ENCODE measurements around the gene AFMID. TPM values are rescaled to one million over a fixed set of nuclear protein-coding genes. Genes with fewer than 3 reads are reported as not detected.

AFMID gene
- total RNA-seq, 1 donor from 2014 or later: 27.7 TPM

DNA sequence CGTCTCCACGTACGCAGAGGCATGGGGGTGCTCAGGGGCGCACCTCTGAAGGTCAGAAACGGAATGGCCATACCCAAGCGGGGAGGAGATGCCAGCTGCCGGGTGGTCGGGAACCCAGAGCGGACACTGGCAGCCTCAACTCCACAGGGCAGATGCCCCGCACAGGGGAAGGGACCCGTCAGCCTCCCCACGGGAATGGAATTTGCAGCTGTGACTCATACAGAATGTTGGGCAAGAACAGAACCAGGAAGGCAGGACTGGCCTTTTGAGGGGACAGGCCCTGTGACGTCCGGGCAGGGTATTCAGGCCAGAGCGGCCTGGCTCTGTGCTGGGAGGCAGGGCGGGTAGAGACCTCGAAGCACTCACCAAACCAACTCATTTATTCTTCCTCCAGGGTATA lies 7.8 kb upstream of the AFMID start:
- no peaks in the 10 kb centered on the region for H3K27me3 Mint-ChIP-seq (ENCODE audit: insufficient read depth)
- H3K9me3 Mint-ChIP-seq: no peaks in the 10 kb centered on the region
- H3K4me3 Mint-ChIP-seq: no peak overlapping the region
- H3K27ac Mint-ChIP-seq: peak overlapping the region; percentile 7
- peaks cover 55% of the 10 kb centered on the region for H3K4me1 Mint-ChIP-seq (ENCODE audit: low read depth)
- DNase-seq (ENCODE audit: low spot score): no peak
- peaks cover 23% of the 10 kb centered on the region for H3K36me3 Mint-ChIP-seq (ENCODE audit: low read depth)
- intact Hi-C loops (cut with micrococcal nuclease): no loop called here

DNA sequence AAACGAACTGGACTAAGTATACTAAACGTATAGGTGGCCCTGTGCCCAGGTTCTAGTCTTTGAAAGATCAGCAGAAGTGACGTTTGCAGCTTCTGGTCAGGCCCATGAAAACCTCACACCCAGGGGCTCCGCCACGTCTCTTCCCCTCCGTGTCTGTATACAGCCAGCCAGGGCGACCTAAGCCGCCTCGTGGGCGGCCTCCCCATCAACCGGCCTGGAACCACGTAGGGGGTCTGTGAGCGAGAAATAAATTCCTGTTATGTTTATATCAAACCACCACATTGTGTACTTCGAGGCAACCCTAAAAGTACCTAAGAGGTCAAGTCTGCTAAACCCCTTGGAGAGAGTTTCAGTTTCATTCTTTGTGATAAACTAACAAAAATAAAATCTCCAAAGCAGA lies 7.1 kb upstream of the AFMID start:
- no peak for DNase-seq (ENCODE audit: low spot score)
- Mint-ChIP-seq H3K27ac (peak overlapping the region; percentile 59), H3K9me3 (no peaks in the 10 kb centered on the region), H3K4me1 (ENCODE audit: low read depth) (peaks cover 62% of the 10 kb centered on the region), H3K27me3 (ENCODE audit: insufficient read depth) (no peaks in the 10 kb centered on the region), H3K36me3 (ENCODE audit: low read depth) (peaks cover 28% of the 10 kb centered on the region), H3K4me3 (peak overlapping the region; percentile 44)
- intact Hi-C loops (cut with micrococcal nuclease): no loop called here

DNA sequence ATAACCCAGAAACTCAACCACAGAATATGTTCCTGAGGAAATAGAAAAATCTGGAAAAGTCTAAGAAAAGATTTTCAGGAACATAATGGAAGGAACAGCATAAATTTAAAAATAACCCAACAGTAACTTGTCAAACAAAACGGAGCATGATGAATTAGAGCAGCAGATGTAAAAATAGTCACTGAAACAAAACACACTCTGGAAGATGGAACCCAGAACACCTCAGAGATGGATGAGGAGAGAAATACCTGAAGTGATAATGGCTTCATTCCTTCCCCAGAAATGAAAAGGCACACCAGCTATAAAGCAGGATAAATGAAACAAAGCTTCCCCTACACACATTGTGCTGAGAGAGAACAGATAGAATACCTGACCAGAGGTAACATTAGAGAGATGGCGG lies 6.7 kb upstream of the AFMID start:
- H3K4me1 Mint-ChIP-seq (ENCODE audit: low read depth): peaks cover 62% of the 10 kb centered on the region
- intact Hi-C loops (cut with micrococcal nuclease): no loop called here
- peak overlapping the region; percentile 59 for H3K27ac Mint-ChIP-seq
- no peak for DNase-seq (ENCODE audit: low spot score)
- peak overlapping the region; percentile 44 for H3K4me3 Mint-ChIP-seq
- no peaks in the 10 kb centered on the region for H3K27me3 Mint-ChIP-seq (ENCODE audit: insufficient read depth)
- peaks cover 28% of the 10 kb centered on the region for H3K36me3 Mint-ChIP-seq (ENCODE audit: low read depth)
- no peaks in the 10 kb centered on the region for H3K9me3 Mint-ChIP-seq

GRCh38 chr17:78182504-78182903 lies 4.7 kb upstream of the AFMID start:
- intact Hi-C loops (cut with micrococcal nuclease): no loop called here
- Mint-ChIP-seq H3K36me3 (ENCODE audit: low read depth) (peaks cover 29% of the 10 kb centered on the region), H3K4me1 (ENCODE audit: low read depth) (peaks cover 60% of the 10 kb centered on the region)

DNA sequence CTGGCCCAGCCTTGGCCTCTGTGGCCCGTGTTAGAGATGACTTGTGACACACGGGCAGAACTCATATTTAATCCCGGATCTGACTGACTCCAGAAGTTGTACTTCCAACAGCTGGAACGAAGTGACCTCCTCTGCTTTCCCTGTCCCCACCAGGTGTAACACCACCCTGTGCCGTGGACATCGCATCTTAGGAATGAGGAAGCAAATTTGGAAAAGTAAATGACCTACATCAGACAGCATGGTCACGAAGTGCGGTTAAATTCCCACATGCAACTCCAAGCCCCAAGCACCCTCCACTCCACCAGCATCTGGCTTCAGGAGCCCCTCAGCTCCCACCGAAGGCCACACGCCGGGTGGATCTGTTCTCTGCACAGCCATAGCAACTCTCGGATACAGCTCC lies 3.2 kb upstream of the AFMID start:
- H3K27ac Mint-ChIP-seq: no peak overlapping the region
- H3K4me1 Mint-ChIP-seq (ENCODE audit: low read depth): peaks cover 66% of the 10 kb centered on the region
- H3K9me3 Mint-ChIP-seq: no peaks in the 10 kb centered on the region
- intact Hi-C loops (cut with micrococcal nuclease): no loop called here
- no peaks in the 10 kb centered on the region for H3K27me3 Mint-ChIP-seq (ENCODE audit: insufficient read depth)
- peaks cover 24% of the 10 kb centered on the region for H3K36me3 Mint-ChIP-seq (ENCODE audit: low read depth)
- no peak overlapping the region for H3K4me3 Mint-ChIP-seq
- no peak for DNase-seq (ENCODE audit: low spot score)

More at GRCh38 chr17:78182504-78182903, 4.7 kb upstream of the AFMID start:
- H3K27me3 Mint-ChIP-seq (ENCODE audit: insufficient read depth): no peaks in the 10 kb centered on the region
- no peak overlapping the region for H3K4me3 Mint-ChIP-seq
- no peak overlapping the region for H3K27ac Mint-ChIP-seq
- H3K9me3 Mint-ChIP-seq: no peaks in the 10 kb centered on the region
- no peak for DNase-seq (ENCODE audit: low spot score)

DNA sequence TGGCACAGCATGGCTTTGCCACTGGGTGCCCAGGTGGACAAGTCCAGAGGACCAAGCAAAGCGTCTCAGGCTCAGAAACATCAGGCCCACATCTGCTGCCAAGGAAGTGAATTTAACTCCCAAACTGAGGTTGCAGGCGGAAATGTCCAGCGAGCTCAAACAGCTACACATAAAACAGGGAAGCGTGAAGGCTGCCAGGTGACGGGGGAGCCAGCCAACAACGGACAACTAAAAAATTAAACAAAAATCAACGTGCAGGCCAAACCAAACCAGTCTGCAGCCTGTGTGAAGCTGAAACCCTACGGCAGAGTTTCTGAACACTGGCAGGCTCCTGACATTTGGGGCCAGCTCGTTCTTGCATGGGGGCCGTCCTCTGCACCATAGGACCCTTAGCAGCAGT lies 2.8 kb upstream of the AFMID start:
- peak overlapping the region; percentile 22 for H3K27ac Mint-ChIP-seq
- no peaks in the 10 kb centered on the region for H3K27me3 Mint-ChIP-seq (ENCODE audit: insufficient read depth)
- no peaks in the 10 kb centered on the region for H3K9me3 Mint-ChIP-seq
- H3K36me3 Mint-ChIP-seq (ENCODE audit: low read depth): peaks cover 21% of the 10 kb centered on the region
- peak overlapping the region; percentile 48 for H3K4me3 Mint-ChIP-seq
- peaks cover 63% of the 10 kb centered on the region for H3K4me1 Mint-ChIP-seq (ENCODE audit: low read depth)
- DNase-seq (ENCODE audit: low spot score): no peak
- intact Hi-C loops (cut with micrococcal nuclease): no loop called here

- H3K27ac Mint-ChIP-seq: no peak overlapping the region
- H3K36me3 Mint-ChIP-seq (ENCODE audit: low read depth): peaks cover 20% of the 10 kb centered on the region
- H3K4me1 Mint-ChIP-seq (ENCODE audit: low read depth): peaks cover 58% of the 10 kb centered on the region
- H3K9me3 Mint-ChIP-seq: no peaks in the 10 kb centered on the region
- intact Hi-C loops (cut with micrococcal nuclease): no loop called here
- DNase-seq (ENCODE audit: low spot score): no peak
- no peaks in the 10 kb centered on the region for H3K27me3 Mint-ChIP-seq (ENCODE audit: insufficient read depth)
- H3K4me3 Mint-ChIP-seq: peak overlapping the region; percentile 65
Measured at GRCh38 chr17:78184868-78185267, 2.3 kb upstream of the AFMID start.

DNA sequence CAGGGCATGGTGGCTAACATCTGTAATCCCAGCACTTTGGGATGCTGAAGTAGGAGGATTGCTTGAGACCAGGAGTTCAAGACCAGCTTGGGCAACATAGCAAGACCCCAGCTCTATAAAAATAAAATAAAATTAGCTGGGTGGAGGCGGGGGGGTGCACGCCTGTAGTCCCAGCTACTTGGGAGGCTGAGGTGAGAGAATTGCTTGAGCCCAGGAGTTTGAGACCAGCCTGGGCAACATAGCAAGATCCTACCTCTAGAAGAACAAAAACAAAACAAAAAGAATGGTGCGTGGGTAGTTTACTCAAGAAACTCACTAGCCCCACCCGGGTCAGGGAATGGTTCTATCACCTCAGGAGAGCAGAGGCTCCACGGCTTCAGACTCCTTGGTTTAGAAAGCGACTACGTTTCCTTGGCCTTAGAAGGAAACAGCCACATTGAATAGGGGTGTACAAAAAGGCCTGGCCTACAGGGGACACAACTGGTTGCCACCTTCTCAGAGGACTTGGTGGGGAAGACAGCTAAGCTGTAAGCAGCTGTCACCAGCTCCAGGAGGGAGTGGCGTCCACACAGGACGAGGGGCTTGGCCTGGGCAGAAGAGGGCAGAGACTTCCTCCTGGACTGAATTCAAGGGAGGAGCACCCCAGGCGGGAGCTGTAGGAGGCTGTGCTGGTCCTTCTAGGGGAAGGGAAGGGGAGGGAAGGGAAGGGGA lies 1.0 kb upstream of the AFMID start:
- no peak for DNase-seq (ENCODE audit: low spot score)
- Mint-ChIP-seq H3K4me1 (ENCODE audit: low read depth) (peaks cover 51% of the 10 kb centered on the region), H3K27ac (peak overlapping the region; percentile 86), H3K27me3 (ENCODE audit: insufficient read depth) (no peaks in the 10 kb centered on the region), H3K4me3 (peak overlapping the region; percentile 86), H3K9me3 (no peaks in the 10 kb centered on the region), H3K36me3 (ENCODE audit: low read depth) (peaks cover 17% of the 10 kb centered on the region)
- intact Hi-C loops (cut with micrococcal nuclease): loop anchor here (2.0 kb wide), 1 partner anchor 65 kb away; no protein-coding TSS in a partner anchor

- Mint-ChIP-seq H3K27me3 (ENCODE audit: insufficient read depth) (no peaks in the 10 kb centered on the region), H3K9me3 (no peaks in the 10 kb centered on the region), H3K4me1 (ENCODE audit: low read depth) (peaks cover 5% of the 10 kb centered on the region), H3K27ac (no peak overlapping the region), H3K4me3 (no peak overlapping the region), H3K36me3 (ENCODE audit: low read depth) (peaks cover 18% of the 10 kb centered on the region)
- intact Hi-C loops (cut with micrococcal nuclease): no loop called here
- DNase-seq (ENCODE audit: low spot score): no peak
Measured at GRCh38 chr17:78196716-78197115, 9.6 kb downstream of the AFMID start.

DNA sequence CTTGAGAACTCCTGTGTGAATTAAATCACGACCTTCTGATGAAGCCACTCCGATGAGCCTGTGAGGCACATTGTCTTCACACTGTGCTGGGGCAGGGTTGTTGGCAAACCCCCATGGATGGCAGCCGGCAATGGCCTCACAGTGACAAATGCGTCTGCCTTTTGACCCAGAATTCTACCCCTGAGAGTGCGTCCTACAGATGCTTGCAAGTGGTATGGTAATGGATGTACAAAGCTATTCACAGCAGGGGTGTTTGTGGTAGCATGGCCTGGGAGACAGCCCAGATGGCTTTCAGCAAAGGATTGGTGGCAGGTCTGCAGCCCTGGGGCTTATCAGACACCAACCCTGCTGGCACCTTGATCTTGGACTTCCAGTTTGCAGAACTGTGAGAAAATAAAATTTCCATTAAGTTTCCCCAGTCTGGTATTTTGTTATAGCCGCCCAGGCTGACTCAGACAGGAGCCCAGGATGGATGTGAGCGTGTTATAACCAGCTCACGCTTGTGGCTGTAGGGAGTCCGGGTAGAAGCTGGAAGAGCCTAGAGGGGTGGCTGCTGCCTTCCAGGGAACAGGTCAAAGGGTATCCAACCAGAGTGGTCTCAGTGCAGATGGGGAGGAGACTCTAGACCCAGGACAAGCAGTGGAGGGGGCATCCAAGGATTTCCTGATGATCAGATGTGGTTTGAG lies 10.1 kb downstream of the AFMID start:
- intact Hi-C loops (cut with micrococcal nuclease): no loop called here
- Mint-ChIP-seq H3K4me3 (no peak overlapping the region), H3K9me3 (no peaks in the 10 kb centered on the region), H3K36me3 (ENCODE audit: low read depth) (peaks cover 18% of the 10 kb centered on the region), H3K27ac (no peak overlapping the region), H3K27me3 (ENCODE audit: insufficient read depth) (no peaks in the 10 kb centered on the region), H3K4me1 (ENCODE audit: low read depth) (peaks cover 5% of the 10 kb centered on the region)
- DNase-seq (ENCODE audit: low spot score): no peak

DNA sequence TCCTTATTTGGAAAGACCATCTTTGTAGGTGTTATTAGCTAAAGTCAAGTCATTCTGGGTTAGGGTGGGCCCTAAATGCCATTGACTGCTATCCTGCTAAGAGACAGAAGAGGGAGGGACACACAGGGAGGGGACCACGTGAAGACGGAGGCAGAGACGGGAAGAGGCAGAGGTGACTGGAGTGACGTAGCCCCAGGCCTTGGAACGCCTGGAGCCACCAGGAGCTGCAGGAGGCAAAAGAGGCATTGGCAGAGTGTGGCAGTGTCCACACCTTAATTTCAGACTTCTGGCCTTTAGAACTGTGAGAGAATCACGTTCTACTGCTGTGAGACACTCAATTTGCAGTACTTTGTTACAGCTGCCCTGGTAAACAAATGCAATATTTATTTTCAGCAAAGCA lies 13.3 kb downstream of the AFMID start:
- Mint-ChIP-seq H3K27me3 (ENCODE audit: insufficient read depth) (no peaks in the 10 kb centered on the region), H3K27ac (no peak overlapping the region), H3K36me3 (ENCODE audit: low read depth) (peaks cover 18% of the 10 kb centered on the region), H3K9me3 (no peaks in the 10 kb centered on the region), H3K4me3 (no peak overlapping the region), H3K4me1 (ENCODE audit: low read depth) (peaks cover 5% of the 10 kb centered on the region)
- intact Hi-C loops (cut with micrococcal nuclease): no loop called here
- no peak for DNase-seq (ENCODE audit: low spot score)

GRCh38 chr17:78202666-78203065 lies 15.5 kb downstream of the AFMID start:
- Mint-ChIP-seq H3K4me3 (no peak overlapping the region), H3K9me3 (no peaks in the 10 kb centered on the region), H3K4me1 (ENCODE audit: low read depth) (peaks cover 5% of the 10 kb centered on the region), H3K36me3 (ENCODE audit: low read depth) (peaks cover 6% of the 10 kb centered on the region), H3K27ac (no peak overlapping the region), H3K27me3 (ENCODE audit: insufficient read depth) (no peaks in the 10 kb centered on the region)
- DNase-seq (ENCODE audit: low spot score): no peak
- intact Hi-C loops (cut with micrococcal nuclease): no loop called here

DNA sequence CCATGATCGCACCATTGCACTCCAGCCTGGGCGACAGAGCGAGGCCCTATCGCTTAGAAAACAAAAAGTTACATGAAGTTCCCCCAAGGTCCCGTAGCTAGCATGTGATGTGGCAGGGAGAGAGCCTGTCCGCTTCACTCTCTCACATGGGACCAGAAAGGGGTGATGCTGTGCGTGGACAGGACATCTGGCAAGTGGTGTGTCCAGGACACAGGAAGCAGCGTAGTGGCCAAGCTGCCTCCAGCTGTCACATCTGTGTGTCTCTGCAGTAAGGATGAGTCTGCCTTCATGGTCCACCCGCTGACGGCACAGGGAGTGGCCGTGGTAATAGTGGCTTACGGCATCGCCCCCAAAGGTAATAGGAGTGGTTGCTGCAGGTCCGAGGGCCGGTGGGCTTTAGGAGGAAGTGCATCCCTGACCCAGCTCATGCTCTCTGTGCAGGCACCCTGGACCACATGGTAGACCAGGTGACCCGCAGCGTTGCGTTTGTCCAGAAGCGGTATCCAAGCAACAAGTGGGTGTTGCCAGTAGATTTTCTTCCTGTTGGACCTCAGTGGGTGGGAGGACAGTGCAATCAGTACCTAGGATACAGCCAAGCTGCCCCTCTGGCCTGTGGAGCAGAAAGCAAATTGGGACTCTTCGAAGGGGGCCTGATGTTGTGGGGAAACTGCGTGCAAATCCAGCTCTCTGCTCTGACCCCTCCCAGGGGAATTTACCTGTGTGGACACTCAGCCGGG lies 17.4 kb downstream of the AFMID start:
- Mint-ChIP-seq H3K4me1 (ENCODE audit: low read depth) (no peaks in the 10 kb centered on the region), H3K27me3 (ENCODE audit: insufficient read depth) (no peaks in the 10 kb centered on the region), H3K27ac (no peak overlapping the region), H3K4me3 (no peak overlapping the region), H3K9me3 (no peaks in the 10 kb centered on the region), H3K36me3 (ENCODE audit: low read depth) (peaks cover 3% of the 10 kb centered on the region)
- DNase-seq (ENCODE audit: low spot score): no peak
- intact Hi-C loops (cut with micrococcal nuclease): no loop called here

Measured in activated T-helper 1 cell treated with anti-CD3 and anti-CD28 coated beads, Interleukin-12 subunit alpha, Interleukin-12 subunit beta, Interleukin-2, Interleukin-4 antibody, amounts not matched to agents 30 ng/mL and 10 ng/mL and 1 ng/mL, durations not matched to agents 14 hours and 24 hours and 36 hours (primary cell).